SU-DHL-6 (cell line): ENCODE measurements around the gene ADAMTS16.

Experiments
- H2AFZ ChIP-seq: fragments of 200-600 bp; sonication (generic); 2 replicates; pipeline ENCODE4 v1.6.1; 2014; ENCODE audit warnings: low read depth, mild to moderate bottlenecking, moderate library complexity, mixed read lengths, antibody characterized with exemption, low read length; ENCODE audit not compliant: severe bottlenecking
- H3F3A ChIP-seq: fragments of 200-600 bp; shearing (Covaris generic); 2 replicates; pipeline ENCODE4 v1.6.0; 2016; ENCODE audit warnings: antibody characterized with exemption, mild to moderate bottlenecking; ENCODE audit not compliant: insufficient read depth
- H3K27ac ChIP-seq: fragments of 200-600 bp; sonication (generic); 2 replicates; pipeline ENCODE4 v1.5.1; 2016; ENCODE audit warnings: low read depth, mild to moderate bottlenecking, low read length, moderate library complexity, mixed read lengths
- H3K27me3 ChIP-seq: fragments of 200-600 bp; sonication (generic), shearing (Covaris generic); 2 replicates; pipeline ENCODE4 v1.6.0; 2014; ENCODE audit warnings: mild to moderate bottlenecking, low read length
- H3K36me3 ChIP-seq: fragments of 200-600 bp; sonication (generic); 2 replicates; pipeline ENCODE4 v1.6.1; 2014; ENCODE audit warnings: mild to moderate bottlenecking, low read length, mixed read lengths
- H3K4me2 ChIP-seq: fragments of 300-600, 200-600 bp; shearing (Covaris generic), sonication (generic); 2 replicates; pipeline ENCODE4 v1.6.0; 2014; ENCODE audit warnings: low read length, low read depth, mild to moderate bottlenecking; ENCODE audit not compliant: poor library complexity, severe bottlenecking
- H3K4me3 ChIP-seq: fragments of 200-600 bp; sonication (generic); 2 replicates; pipeline ENCODE4 v1.5.1; 2014; ENCODE audit warnings: antibody characterized with exemption, low read length, mild to moderate bottlenecking, mixed read lengths; ENCODE audit not compliant: insufficient read depth, poor library complexity, severe bottlenecking
- H3K79me2 ChIP-seq: fragments of 200-600 bp; sonication (generic); 2 replicates; pipeline ENCODE4 v1.6.1; 2014; ENCODE audit warnings: mild to moderate bottlenecking, low read length, moderate library complexity; ENCODE audit not compliant: insufficient read depth
- H3K9ac ChIP-seq: fragments of 200-600 bp; sonication (generic); 2 replicates; pipeline ENCODE4 v1.7.0; 2014; ENCODE audit warnings: mild to moderate bottlenecking, low read length
- H3K9me2 ChIP-seq: fragments of 200-600 bp; sonication (generic); replicated peaks from 2 replicates; pipeline ENCODE4 v1.6.1; 2014; ENCODE audit warnings: low read length; ENCODE audit not compliant: insufficient read depth
- H3K9me3 ChIP-seq: fragments of 200-600 bp; sonication (generic); 2 replicates; pipeline ENCODE4 v1.6.1; 2014; ENCODE audit warnings: low read length, mixed read lengths; ENCODE audit not compliant: insufficient read depth
- H4K20me1 ChIP-seq: fragments of 200-600 bp; sonication (generic); 2 replicates; pipeline ENCODE4 v1.6.1; 2014; ENCODE audit warnings: low read depth, mild to moderate bottlenecking, antibody characterized with exemption, low read length, moderate library complexity, mixed read lengths
- CTCF ChIP-seq: fragments of 200-600 bp; sonication (generic); IDR thresholded peaks from one replicate; pipeline ENCODE4 v1.5.1; 2017; ENCODE audit warnings: antibody characterized with exemption, mild to moderate bottlenecking, low read length, moderate library complexity; ENCODE audit not compliant: insufficient read depth, poor library complexity, severe bottlenecking
- EZH2phosphoT487 ChIP-seq: fragments of 200-600 bp; sonication (generic), shearing (Covaris generic); conservative IDR thresholded peaks from 2 replicates; pipeline ENCODE4 v1.6.1; 2018; ENCODE audit warnings: mild to moderate bottlenecking, antibody characterized with exemption, low read length, moderate library complexity, mixed read lengths

ADAMTS16 gene

GRCh38 chr5:5275211-5275610 lies 135.1 kb downstream of the ADAMTS16 start:
- H3K79me2 ChIP-seq: no peaks in the 10 kb centered on the region
- H3K9me2 ChIP-seq: no peaks in the 10 kb centered on the region
- H3K27ac ChIP-seq: no peak overlapping the region
- H2AFZ ChIP-seq: no peak overlapping the region
- H3K4me3 ChIP-seq: no peak overlapping the region
- H3K36me3 ChIP-seq: no peaks in the 10 kb centered on the region
- H3K9me3 ChIP-seq: no peaks in the 10 kb centered on the region
- H3K27me3 ChIP-seq: no peaks in the 10 kb centered on the region
- no peak overlapping the region for H3K9ac ChIP-seq
- H3F3A ChIP-seq: no peaks in the 10 kb centered on the region
- H4K20me1 ChIP-seq: no peaks in the 10 kb centered on the region
- H3K4me2 ChIP-seq: no peak overlapping the region
- no peak for TF ChIP-seq CTCF
- no peak for TF ChIP-seq EZH2phosphoT487

DNA sequence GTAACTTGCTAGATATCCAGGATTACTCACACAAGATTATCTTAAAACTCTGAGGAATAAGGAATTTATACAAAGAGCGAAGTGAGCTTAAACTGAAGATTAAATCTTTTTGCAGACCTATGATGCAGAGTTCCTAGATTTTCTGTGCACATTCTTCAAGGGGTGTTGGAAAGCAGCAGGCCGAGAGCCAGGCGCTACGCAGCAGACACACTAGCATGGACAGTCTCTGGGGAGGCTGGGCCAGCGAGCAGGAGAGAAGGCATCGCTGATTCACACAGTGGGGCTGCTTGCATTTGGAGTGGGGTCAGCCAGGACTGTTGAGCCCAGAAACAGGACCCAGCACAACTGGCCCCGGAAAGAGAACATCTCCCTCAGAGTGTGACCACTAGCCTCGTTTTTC lies 136.3 kb downstream of the ADAMTS16 start:
- no peaks in the 10 kb centered on the region for H3K9me3 ChIP-seq

GRCh38 chr5:5276951-5277517 lies 136.9 kb downstream of the ADAMTS16 start:
- Histone ChIP-seq H3K36me3 (no peaks in the 10 kb centered on the region), H3K27ac (no peak overlapping the region)

More for the DNA sequence above, 136.3 kb downstream of the ADAMTS16 start:
- Histone ChIP-seq H3K4me3 (no peak overlapping the region), H3F3A (no peaks in the 10 kb centered on the region), H3K9ac (no peak overlapping the region), H3K4me2 (no peak overlapping the region), H3K9me2 (no peaks in the 10 kb centered on the region), H2AFZ (no peak overlapping the region), H3K79me2 (no peaks in the 10 kb centered on the region), H4K20me1 (no peaks in the 10 kb centered on the region), H3K36me3 (no peaks in the 10 kb centered on the region), H3K27me3 (no peaks in the 10 kb centered on the region), H3K27ac (no peak overlapping the region)
- TF ChIP-seq EZH2phosphoT487 (no peak), CTCF (no peak)

More at GRCh38 chr5:5276951-5277517, 136.9 kb downstream of the ADAMTS16 start:
- Histone ChIP-seq H3K9ac (no peak overlapping the region), H3F3A (no peaks in the 10 kb centered on the region), H3K9me3 (no peaks in the 10 kb centered on the region), H2AFZ (no peak overlapping the region), H4K20me1 (no peaks in the 10 kb centered on the region), H3K4me3 (no peak overlapping the region), H3K4me2 (no peak overlapping the region), H3K27me3 (no peaks in the 10 kb centered on the region), H3K79me2 (no peaks in the 10 kb centered on the region), H3K9me2 (no peaks in the 10 kb centered on the region)
- no peak for TF ChIP-seq CTCF
- TF ChIP-seq EZH2phosphoT487: no peak
